COR-L47 (cell line): Measurements from ENCODE around the gene RHOG.
"Not testable (repeated sequence)": the region's sequence is repeated elsewhere in the genome, so short reads cannot be mapped to it uniquely, and the experiment has no call there.

Experiments
- DNase-seq: peaks from one replicate; lab custom pipeline; 2025; lab: John Stamatoyannopoulos, UW

Gene RHOG

GRCh38 chr11:3840870-3841425 lies at the start of gene RHOG:
Gene RHOG, minus strand, starts transcription at chr11:3840959. Its CDS starts 12,821 bp downstream, at chr11:3828138.
- DNase-seq = peak; percentile 30

GRCh38 chr11:3890014-3890413 lies 49.3 kb upstream of the RHOG start:
- DNase-seq = no peak

- DNase-seq = no peak
Observed at GRCh38 chr11:3888876-3889275, 48.1 kb upstream of the RHOG start.

GRCh38 chr11:3886985-3887384 lies 46.2 kb upstream of the RHOG start:
- DNase-seq = no peak

- no peak for DNase-seq
Observed at GRCh38 chr11:3885855-3886254, 45.1 kb upstream of the RHOG start.

- DNase-seq = no peak
Observed at GRCh38 chr11:3882655-3883054, 41.9 kb upstream of the RHOG start.

- no peak for DNase-seq
Observed at GRCh38 chr11:3880724-3881123, 40.0 kb upstream of the RHOG start.

GRCh38 chr11:3879967-3880542 lies 39.3 kb upstream of the RHOG start:
- no peak for DNase-seq

- no peak for DNase-seq
Observed at GRCh38 chr11:3879216-3879966, 38.6 kb upstream of the RHOG start.

GRCh38 chr11:3878258-3878584 lies 37.5 kb upstream of the RHOG start:
- DNase-seq = no peak

GRCh38 chr11:3877364-3878257 lies 36.9 kb upstream of the RHOG start:
- no peak for DNase-seq

- DNase-seq = no peak
Observed at GRCh38 chr11:3876613-3877012, 35.9 kb upstream of the RHOG start.

GRCh38 chr11:3873712-3874349 lies 33.1 kb upstream of the RHOG start:
- DNase-seq = no peak

- no peak for DNase-seq
Observed at GRCh38 chr11:3867209-3868091, 26.7 kb upstream of the RHOG start.

- DNase-seq = no peak
Observed at GRCh38 chr11:3866836-3867208, 26.1 kb upstream of the RHOG start.

- no peak for DNase-seq
Observed at GRCh38 chr11:3866206-3866605, 25.4 kb upstream of the RHOG start.

- no peak for DNase-seq
Observed at GRCh38 chr11:3865388-3866193, 24.8 kb upstream of the RHOG start.

- DNase-seq = no peak
Observed at GRCh38 chr11:3861683-3862082, 20.9 kb upstream of the RHOG start.

GRCh38 chr11:3860898-3861393 lies 20.2 kb upstream of the RHOG start:
- not testable (repeated sequence) for DNase-seq

- no peak for DNase-seq
Observed at GRCh38 chr11:3860375-3860774, 19.6 kb upstream of the RHOG start.
